Measurements from ENCODE around the gene STOX2.

Gene STOX2

DNA sequence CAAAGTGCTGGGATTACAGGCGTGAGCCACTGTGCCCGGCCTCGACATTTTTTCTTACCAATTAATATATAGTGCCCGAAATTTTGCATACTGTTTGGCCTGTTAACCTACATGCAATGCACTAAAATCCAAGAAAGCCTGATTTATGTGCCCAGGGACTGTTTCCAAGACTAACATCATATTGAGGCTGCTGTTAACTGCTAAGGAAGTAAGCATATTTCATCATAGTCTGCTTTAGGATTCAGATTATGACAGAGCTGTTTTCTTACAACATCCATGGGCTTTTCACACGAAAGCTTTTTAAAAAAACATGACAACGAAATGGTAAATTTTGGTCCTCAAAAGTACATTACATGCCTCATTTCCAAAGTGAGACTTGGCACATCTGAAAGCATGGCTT, 84.4 kb downstream of the STOX2 start:
- DNase-seq, result no peak

DNA sequence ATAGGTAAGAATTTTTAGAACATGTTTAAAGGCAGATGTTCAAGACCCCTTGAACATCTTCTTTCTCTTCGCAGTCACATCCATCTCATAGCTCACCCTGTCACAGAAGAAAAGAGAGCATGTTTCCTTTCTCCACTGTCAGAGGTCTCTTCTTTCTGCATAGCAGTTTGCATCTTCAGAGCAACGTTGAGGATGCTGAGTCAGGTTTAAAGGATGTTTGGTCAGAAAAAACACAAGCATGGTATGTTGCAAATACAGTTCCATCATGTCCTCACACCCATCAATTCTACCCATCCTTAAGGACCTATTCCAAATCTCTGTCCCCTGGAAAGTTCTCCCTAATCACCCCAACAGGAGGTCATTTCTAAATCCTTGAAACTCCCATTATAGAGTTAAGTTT, 84.8 kb downstream of the STOX2 start:
- DNase-seq, result no peak

DNA sequence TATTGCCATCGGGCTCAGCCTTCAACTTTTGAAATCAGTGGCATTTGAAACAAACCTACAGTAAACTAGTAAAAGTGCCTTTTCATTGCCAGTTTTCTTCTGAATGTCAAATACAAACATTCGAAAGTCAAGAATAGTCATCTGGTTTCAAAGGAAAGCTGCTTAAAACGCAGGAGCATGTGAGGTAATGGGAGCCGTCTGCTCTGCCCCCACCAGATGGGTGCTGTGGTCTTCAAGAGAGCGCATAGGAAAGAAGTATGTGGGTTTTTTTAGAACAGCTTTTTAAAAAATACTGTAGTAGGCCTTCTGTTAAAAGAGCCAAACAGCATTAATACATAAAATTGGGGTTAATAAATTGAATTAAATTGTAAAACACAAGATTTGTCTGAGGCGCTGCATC, 88.6 kb downstream of the STOX2 start:
- DNase-seq, result no peak

DNA sequence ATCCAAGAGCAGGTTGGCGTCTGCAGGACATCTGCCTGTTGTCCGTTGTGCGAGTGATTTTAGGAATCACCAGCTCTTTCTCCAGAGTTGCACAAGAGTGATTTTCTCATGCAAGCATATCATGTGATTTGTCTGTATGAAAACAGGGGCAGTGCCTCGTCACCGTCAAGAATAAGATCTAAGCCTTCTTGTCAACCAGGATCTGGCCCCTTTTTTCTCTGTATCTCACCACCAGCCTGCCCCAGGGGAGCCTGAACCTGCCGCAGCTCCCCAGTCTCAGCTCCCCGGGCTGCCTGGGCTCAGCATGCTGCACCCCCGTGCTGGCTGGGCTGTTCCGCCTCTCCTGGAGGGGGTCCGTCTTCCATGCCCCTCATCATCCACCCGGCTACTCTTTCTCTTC, 90.5 kb downstream of the STOX2 start:
- no peak for DNase-seq

DNA sequence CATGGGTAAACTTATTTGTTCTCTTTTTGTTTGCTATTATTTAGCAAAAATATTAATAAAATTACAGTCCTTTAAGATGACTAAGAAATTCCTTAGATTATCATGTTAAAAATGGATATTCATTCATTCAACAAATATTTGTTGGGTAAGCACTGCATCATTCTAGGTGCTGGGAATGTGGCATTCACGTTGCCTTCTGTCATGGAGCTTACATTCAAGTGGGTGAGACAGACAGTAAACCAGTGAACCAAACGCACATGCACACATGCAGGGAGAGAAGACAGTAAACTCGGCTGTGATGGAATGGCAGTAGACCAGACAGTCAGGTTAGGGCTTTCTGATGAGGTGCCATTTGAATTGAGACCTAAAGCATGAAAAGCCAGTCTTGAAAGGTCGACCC, 91.8 kb downstream of the STOX2 start:
- DNase-seq, result no peak

DNA sequence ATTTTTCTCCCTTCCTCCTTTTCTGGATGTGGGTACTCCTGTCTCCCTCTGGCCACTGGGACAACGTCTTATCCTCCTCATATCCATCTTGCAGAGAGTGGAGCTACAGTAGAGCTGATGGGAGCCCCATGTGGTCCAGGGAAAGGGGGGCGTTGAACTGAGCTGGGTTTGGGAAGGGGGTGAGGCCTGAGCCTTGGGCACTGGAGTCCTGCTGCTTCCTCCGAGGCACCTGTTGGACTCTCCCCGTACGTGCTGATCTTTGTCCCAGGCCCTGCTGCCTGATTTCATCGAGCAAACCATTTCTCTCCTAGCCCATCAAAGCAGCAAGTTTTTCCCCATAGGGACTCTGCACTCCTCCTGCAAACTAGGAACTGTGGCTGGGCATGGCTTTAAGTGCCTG, 94.3 kb downstream of the STOX2 start:
- no peak for DNase-seq

DNA sequence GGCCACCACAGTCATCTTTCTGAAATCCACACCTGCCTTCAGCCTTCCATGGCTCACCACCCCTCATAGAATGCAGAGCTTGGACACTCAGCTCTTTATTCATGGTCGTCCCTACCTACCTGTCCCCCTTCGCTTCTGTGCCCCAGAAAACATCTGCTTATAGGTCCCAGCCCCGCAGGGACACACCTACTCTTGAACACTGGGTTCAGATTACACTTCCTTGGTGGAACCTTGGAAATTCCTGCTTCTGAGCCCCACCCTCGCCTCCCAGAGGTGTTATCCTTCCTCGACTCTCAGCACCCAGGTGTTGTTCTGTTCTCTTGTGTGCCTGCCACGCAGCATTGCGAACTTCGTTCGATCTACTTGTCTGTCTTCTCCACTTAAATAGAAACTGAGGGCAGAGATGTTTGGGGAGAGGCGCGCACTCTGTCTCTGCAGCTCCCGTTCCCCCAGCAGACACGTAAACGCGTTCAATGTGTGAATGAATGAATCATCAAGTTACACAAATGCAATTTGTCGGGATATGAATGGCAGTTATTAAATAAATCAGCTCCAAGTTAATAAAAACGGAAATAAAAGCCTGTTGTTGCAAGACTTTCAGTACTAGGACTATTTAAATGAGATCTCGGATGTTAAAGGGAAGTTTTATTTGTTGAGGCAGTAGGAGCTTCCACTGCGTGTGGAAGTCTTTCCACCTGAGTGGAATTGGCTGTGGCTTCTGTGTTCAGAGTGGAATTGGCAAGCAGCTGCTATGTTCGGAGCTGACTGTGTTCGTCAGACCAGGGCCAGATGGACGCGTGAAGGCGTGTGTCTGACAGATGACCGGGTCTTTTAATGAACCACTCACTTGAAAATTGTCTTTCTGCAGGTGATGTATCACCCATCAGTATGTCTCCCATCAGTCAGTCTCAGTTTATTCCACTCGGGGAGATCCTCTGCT, 95.6 kb downstream of the STOX2 start:
- no peak for DNase-seq

DNA sequence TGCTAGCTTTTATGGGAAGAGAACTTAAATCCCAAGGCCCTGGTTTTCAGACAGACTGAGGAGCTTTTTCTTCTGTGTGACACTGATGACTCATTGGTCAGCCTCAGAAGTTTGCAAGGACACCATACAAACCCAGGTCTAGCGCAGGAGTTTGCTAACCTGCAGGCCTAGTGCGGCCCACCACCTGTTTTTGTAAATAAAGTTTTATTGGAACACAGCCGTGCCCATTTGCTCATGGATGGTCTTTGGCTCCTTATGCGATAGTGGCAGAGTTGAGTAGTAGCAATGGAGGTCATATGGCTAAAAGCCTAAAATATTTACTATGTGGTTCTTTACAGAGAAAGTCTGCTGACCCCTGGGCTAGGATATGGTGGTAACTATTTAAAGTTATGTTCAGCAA, 98.3 kb downstream of the STOX2 start:
- DNase-seq, result no peak

DNA sequence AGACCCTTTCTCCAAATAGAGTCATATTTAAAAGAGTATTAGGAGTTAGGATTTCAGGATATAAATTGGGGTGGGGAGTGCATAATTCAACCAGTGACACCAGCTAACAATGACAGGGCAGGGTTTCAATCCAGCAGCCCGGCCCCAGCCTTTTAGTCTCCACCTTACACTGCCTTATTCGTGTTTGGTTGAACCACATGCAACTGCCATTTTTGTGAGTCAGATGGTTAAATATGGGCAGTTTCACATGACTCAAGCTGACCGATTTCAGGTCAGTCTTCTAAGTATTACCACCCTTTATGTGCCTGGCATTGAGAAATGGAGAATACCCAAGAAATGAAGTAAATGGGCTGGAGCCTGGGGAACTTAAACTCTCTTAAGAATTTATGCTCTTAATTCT, 102.8 kb downstream of the STOX2 start:
- no peak for DNase-seq

DNA sequence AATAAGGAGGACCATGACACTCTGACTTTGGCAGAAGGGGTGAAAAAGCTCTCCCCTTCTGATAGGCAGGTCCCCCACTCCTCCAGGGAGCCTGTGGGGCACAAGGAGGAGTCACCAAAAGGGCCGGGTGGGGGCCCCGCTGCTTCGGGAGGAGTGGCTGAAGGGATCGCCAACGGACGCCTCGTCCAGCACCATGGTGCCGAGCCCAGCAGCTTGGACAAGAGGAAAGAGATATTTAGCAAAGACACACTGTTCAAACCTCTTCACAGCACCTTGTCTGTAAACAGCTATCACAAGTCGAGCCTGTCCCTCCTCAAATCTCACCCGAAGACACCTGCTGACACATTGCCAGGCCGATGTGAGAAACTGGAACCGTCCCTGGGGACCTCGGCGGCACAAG, 105.6 kb downstream of the STOX2 start:
- no peak for DNase-seq

DNA sequence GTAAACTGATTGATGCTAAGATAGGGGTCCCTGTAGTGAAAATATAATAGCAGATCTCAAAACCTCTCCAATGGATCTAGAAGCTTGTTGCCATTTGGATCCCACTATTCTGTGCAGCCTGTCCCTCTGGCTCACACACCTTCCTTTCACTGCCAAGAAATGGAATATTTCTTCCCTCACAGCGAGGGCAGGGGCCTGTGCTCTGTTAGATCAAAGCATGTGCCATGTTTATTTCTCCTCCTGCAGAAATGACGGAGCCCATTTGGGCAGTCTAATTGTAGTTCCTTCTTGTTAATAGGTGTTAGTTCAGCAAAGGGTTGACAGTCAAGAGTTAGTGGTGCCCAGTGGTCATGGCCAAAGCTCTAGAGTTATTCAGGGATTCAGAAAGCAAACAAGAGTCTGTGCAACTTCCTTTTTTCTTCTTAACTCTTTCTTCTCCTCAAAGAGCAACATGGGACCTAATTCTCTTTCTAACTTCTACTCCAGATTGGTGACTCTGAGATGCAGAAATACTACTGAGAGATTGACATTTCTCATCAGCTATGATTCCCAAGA, 106.8 kb downstream of the STOX2 start:
- DNase-seq, result no peak

DNA sequence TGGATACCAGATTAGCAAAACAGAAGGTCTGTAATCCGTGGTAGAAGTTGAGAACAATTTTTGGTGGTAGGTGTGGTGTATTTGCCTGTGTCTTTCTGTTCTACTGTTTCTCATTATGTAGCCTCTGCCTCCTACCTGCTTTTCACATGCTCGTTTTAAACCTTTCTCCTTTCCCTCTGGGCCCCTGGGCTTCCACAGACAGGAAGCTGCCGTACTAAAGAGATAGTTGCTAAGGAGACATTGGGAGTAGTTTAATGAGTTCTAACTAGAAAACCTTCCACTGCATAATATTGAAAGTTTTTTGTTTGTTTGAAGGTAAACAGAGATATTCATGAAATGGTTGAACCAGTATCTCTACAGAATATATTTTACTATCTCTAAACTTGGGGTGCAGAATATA, 107.8 kb downstream of the STOX2 start:
- no peak for DNase-seq

DNA sequence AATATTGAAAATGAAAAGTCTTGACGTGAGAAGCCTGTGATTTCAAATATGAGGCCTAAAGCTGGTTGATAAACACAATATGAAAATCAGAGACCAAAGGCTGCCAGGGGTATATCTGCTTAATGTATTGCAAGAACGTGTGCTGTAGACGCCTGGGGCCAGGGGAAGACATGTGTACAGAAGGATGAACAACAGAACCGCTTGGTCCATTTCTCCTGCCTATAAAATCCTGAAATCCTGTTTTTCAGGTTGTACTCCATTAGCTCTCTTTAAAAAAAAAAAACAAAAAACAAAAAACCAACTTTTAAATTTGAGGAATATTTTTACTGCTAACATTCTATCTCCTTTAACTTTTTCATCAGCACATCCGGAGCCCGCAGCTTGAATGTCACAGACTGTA, 109.2 kb downstream of the STOX2 start:
- no peak for DNase-seq

DNA sequence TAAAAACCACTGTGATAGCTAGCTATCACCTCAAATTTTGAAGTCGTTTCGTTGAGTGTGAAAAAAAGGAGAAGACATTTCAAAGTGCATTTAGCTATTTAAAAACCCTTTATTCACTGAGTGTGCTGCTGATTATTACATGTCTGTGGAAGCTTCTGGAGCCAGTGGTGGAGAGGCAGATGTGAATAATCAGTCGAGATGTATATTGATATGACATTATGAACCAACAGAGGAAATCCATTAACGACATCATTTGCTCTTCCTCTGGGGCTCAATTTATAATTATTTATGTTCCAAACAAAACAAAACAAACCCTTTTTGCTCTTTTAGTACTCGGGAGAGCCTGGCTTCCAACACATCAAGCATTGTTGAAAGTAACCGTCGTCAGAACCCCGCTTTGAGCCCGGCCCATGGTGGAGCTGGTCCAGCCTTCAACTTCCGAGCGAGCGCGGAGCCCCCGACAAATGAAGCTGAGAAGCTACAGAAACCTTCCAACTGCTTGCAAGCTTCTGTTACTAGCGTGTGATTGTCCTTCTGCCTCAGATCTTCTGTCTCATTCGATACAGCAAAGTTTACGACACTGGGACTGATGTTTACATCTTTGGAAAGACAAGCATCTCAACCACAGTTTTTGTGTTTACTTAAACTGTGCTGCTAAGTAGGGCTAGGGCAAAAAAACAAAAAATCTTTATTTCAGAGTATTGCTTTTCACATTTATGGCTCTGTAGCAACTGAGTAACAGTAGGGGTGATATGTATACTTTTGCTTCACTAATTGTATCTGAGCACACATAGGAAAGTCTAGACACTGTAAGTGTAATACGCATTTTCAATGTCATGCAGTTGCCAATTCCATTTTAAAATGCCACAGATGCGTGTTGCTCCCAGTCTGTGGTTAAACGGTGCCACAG, 111.9 kb downstream of the STOX2 start:
- no peak for DNase-seq

DNA sequence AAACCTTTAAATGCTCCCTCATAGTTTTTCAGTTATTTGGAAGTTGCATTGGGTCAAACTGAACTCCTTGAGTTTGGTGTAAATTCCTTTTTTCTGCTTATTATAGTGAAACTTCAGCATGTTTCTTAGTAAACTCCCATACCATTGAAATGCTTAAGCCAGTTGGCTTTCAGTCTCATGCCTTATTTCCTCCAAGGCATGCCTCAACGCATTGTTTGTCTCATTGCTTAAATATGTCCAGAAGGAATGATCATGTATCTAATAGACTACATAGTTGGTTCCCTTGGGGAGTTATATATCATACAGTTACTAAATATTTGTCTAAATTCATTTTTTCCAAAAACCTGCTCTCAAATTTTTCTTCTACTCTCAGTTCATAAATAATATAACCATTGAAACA, 114.0 kb downstream of the STOX2 start:
- no peak for DNase-seq

DNA sequence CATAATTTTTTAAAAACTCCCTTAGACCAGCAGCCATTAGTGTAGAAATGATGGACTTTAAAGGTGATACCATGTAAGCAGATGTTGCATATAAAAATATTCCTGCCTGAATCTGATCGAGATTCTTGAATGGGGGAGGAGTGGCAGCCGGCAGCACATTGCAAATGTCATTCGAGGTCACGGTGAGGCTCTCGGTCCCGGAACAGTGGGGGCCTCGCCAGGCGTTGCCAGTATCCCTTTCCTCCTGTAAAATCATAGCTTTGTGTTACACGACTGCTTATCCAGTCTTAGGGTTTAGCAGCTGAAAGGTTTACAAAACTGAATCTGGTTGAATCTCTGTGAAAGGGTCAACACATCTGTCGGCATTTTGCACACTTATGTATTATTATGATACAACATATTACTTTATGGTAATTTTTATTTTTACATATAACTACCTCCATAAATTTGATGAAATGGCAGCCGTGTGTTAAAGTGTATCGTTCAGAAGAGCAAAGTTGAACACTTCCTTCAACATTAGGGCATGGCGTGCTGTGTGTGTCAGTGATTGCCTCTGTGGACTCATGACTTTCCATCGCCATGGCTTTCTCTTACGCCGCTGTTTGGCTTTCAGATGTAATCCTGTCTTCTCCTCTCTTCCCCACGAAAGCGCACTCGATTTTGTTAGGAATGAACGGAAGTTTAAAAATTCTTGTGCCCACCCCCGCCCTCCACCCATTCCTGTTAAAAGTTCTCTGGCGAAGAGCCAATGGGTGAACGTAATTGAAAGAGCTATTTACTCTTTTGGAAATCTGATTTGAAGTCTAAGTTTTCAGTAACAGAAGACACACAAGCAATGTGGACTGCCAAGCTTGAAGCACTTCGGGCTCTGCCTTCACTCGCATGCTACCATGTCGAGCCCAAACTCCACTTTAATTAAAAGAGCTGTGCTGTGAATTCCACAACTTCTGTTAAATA, 114.8 kb downstream of the STOX2 start:
- no peak for DNase-seq

DNA sequence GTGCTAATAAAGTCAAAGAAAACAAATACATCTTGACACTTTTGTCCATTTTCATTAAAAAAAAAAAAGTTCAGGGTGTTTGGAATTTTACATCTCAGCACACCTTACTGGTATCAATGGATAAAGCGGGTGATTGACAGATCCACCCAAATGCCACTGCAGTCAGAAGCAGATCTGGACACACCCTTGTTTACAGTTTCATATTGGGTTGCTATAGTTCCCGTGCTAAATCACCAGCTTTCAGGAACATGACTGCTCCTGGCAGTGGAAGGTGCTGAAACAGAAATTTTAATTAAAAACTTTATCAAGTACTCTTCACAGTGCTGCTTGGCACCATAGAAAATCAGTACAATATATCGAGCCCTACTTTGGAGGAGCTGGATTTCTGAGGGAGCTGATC, 116.3 kb downstream of the STOX2 start:
- DNase-seq, result no peak

DNA sequence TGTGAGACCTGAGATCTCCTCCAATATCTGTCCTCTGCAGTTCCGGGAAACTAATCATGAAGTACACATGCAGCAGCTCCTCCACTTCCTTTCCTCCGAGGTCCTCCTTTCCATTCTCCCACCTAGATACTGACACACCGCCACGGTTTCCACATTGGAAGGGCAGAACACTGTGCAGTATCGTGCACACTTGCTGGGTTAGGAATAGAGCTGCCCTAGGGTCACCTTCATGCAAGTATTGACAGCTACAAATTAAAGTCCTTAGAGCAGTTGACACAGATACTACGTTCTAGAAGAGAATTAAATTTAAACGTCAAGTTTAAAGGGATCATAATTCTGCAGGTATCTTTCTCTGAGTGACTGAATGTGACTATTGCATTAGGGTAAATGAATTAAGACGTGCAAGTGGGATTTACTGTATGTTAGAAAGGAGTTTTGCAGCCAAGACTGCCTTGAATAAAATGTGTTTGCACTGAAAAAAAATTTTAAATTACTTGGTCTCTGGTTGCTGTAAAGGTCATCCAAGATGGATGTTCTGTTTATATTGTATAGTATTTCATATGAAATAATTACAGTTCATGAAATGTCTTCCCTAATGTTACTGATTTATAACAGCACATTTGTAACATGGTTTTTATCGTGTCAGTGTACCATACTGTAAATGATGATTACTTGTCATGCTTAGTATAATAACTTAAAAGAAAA, 117.7 kb downstream of the STOX2 start:
- DNase-seq, result no peak

DNA sequence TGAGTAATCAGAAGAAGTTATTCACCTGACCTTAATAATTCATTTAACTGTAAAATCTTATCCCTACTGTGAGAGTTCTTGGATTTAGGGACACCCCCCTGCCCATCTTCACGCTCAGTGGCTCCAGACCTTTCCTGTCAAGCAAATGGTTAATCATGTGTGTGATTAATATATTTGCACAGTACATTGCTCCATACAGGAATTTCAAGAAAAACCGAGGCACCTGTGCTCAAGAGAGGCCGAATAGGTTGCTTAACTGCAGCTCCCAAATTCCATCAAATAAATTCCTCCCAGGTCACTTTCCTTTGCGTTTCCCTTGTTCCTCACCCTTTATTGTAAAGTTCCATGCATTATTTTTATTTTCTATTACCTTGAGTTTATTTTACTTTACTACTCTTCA, 119.5 kb downstream of the STOX2 start:
- DNase-seq, result no peak

DNA sequence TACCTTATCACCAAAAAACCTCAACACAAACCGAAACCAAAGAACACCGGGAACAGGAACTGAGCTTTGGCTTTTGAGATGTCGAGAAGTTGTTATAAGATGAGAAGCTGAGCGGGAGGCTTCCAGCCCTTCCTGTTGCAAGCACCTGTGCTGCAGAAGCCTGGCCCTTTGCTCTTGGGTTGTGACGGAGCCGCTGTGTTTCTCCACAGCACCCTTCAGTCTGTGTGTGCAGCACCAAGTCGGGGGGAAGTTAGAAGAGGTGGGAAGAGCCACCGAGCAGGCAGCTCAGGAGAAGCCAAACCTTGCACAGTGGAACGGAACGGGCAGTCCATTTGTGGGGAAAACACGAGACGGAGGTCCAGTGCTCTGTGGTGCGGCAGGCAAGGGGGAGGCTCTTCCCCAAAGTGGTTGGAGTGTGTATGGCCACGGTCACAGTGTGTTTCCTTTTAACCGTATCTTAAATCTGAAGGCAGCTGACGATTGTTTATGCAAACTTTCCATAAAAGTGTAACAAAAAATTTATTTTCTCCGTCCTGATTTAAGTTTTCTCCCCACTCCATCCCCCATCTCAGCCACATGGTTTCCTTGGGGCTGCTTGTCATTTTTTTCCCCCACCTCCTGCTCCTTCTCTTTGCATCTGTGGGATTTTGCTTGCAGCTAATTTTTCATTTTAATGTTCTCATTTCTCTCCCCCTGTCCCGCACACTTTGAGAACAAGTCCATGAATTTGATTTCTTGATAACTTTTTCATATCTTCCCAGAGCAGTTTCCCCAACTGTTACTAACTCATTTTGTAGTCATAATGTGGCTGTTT, 123.7 kb downstream of the STOX2 start:
- no peak for DNase-seq

DNA sequence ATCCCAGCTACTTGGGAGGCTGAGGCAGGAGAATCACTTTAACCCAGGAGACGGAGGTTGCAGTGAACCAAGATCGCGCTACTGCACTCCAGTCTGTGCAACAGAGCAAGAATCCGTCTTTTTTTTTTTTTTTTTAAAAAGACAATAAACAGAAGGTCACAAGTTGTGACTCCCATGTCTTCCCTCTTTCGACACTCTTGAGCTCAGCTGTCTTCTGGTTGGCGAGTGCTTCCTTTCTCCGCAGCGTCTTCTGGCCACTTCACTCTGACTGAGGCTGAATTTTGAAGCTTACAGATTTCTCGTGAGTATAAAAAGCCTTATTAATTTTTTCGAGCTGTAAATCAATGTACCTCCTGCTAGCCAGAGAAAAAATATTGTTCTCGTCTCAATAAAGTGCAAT, 124.9 kb downstream of the STOX2 start:
- DNase-seq, result no peak
